ENCODE results near the gene PANX2. TPM values are rescaled to one million over a fixed set of nuclear protein-coding genes. Genes with fewer than 3 reads are reported as not detected.

Gene PANX2
- total and polyA plus RNA-seq, 7 donors, result 0.03 to 0.69 (median 0.13) TPM; not detected in 1

- H3K9me3 ChIP-seq, result no peaks in the 10 kb centered on the region
- DNase-seq (no peak), ATAC-seq (no peak)
- H3K4me1 ChIP-seq, result no peaks in the 10 kb centered on the region
- intact Hi-C loops (cut with DNase I), result no loop called here
- no peaks in the 10 kb centered on the region for H3K36me3 ChIP-seq (ENCODE audit: insufficient read depth in 1 of 2, low read depth in 1 of 2)
- 89 to 90% (median 89%) methylated on average over 3 to 6 of the region's 6 CpGs for WGBS, 3 donors
- no peak for TF ChIP-seq CTCF (IDR thresholded peaks at IDR 0.05)
- H3K4me3 ChIP-seq, result no peak overlapping the region
- H3K27me3 ChIP-seq (ENCODE audit: insufficient read depth in 3 of 3, low read length in 2 of 3), result peaks cover 0 to 85% (median 16%) of the 10 kb centered on the region in 3 donors
- H3K27ac ChIP-seq, result no peak overlapping the region
Observed at GRCh38 chr22:50173983-50174355, 3.4 kb downstream of the PANX2 start.

- no peaks in the 10 kb centered on the region for H3K9me3 ChIP-seq
- H3K36me3 ChIP-seq (ENCODE audit: insufficient read depth in 1 of 2, low read depth in 1 of 2), result no peaks in the 10 kb centered on the region
- 70 to 80% (median 79%) methylated on average over 25 to 27 of the region's 27 CpGs for WGBS, 3 donors
- DNase-seq (peak in 1 of 2 donors; percentile 51), ATAC-seq (peak in 1 of 4 donors; percentile 29)
- intact Hi-C loops (cut with DNase I), result loop anchor here in 1 of 2 donors (5.0 kb wide), 1 partner anchor 1147 kb away; no protein-coding TSS in a partner anchor
- no peaks in the 10 kb centered on the region for H3K4me1 ChIP-seq
- peaks cover 0 to 85% (median 14%) of the 10 kb centered on the region in 3 donors for H3K27me3 ChIP-seq (ENCODE audit: insufficient read depth in 3 of 3, low read length in 2 of 3)
- TF ChIP-seq CTCF (IDR thresholded peaks at IDR 0.05), result no peak
- no peak overlapping the region for H3K27ac ChIP-seq
- H3K4me3 ChIP-seq, result no peak overlapping the region
Observed at GRCh38 chr22:50174382-50175190, 4.1 kb downstream of the PANX2 start.

- peaks cover 0 to 86% (median 11%) of the 10 kb centered on the region in 3 donors for H3K27me3 ChIP-seq (ENCODE audit: insufficient read depth in 3 of 3, low read length in 2 of 3)
- no peak for ATAC-seq
- no peaks in the 10 kb centered on the region for H3K4me1 ChIP-seq
- no peak overlapping the region for H3K4me3 ChIP-seq
- no peak for DNase-seq
- no peaks in the 10 kb centered on the region for H3K9me3 ChIP-seq
- no peak for TF ChIP-seq CTCF (IDR thresholded peaks at IDR 0.05)
- no peaks in the 10 kb centered on the region for H3K36me3 ChIP-seq (ENCODE audit: insufficient read depth in 1 of 2, low read depth in 1 of 2)
- 79 to 87% (median 86%) methylated on average over 6 of the region's 6 CpGs for WGBS, 3 donors
- H3K27ac ChIP-seq, result no peak overlapping the region
- intact Hi-C loops (cut with DNase I), result loop anchor here in 1 of 2 donors (5.0 kb wide), 1 partner anchor 1148 kb away; no protein-coding TSS in a partner anchor
Observed at GRCh38 chr22:50175191-50175461, 4.6 kb downstream of the PANX2 start.

GRCh38 chr22:50175921-50176849 is 5.7 kb downstream of the PANX2 start:
- Histone ChIP-seq H3K36me3 (ENCODE audit: insufficient read depth in 1 of 2, low read depth in 1 of 2) (no peaks in the 10 kb centered on the region), H3K4me1 (no peaks in the 10 kb centered on the region), H3K27ac (no peak overlapping the region), H3K9me3 (no peaks in the 10 kb centered on the region), H3K27me3 (ENCODE audit: insufficient read depth in 3 of 3, low read length in 2 of 3) (peaks cover 0 to 80% (median 8%) of the 10 kb centered on the region in 3 donors), H3K4me3 (no peak overlapping the region)
- DNase-seq (peak in 1 of 2 donors; percentile 45), ATAC-seq (no peak)
- 66 to 70% (median 68%) methylated on average over 27 of the region's 27 CpGs for WGBS, 3 donors
- no peak for TF ChIP-seq CTCF (IDR thresholded peaks at IDR 0.05)
- intact Hi-C loops (cut with DNase I), result loop anchor here in 1 of 2 donors (5.0 kb wide), 1 partner anchor 1149 kb away; no protein-coding TSS in a partner anchor

All from psoas muscle (tissue), 8 donors.